ENCODE measurements around the gene BCL3.

- TF ChIP-seq CTCF (tag by site-specific recombination; IDR thresholded peaks at IDR 0.05) = no peak
- no peak for TF ChIP-seq ZNF19 (tag by site-specific recombination; IDR thresholded peaks at IDR 0.05; ENCODE audit: low read depth)
- TF ChIP-seq ZNF549 (tag by site-specific recombination; IDR thresholded peaks at IDR 0.05) = no peak
- no peak for TF ChIP-seq ELK4 (IDR thresholded peaks at IDR 0.05; ENCODE audit: borderline replicate concordance, low read depth, low read length)
- no peak for TF ChIP-seq ZNF426 (tag by site-specific recombination; IDR thresholded peaks at IDR 0.05)
- TF ChIP-seq ZNF555 (tag by site-specific recombination; conservative IDR thresholded peaks at IDR 0.05) = no peak
- no peak for TF ChIP-seq ZNF211 (tag by site-specific recombination; IDR thresholded peaks at IDR 0.05; ENCODE audit: low read depth)
- no peak for TF ChIP-seq ZNF626 (tag by site-specific recombination; IDR thresholded peaks at IDR 0.05)
- TF ChIP-seq ZBTB17 (tag by site-specific recombination; IDR thresholded peaks at IDR 0.05) = no peak
- TF ChIP-seq INSM2 (tag by site-specific recombination; IDR thresholded peaks at IDR 0.05) = no peak
Measured at GRCh38 chr19:44767295-44768180, 19.0 kb downstream of the BCL3 start.
